Measurements from ENCODE around the gene PLD3.

Gene PLD3

GRCh38 chr19:40337107-40337506, 11.4 kb upstream of the PLD3 start:
- Histone ChIP-seq H3K4me1 (ENCODE audit: insufficient read depth, low read length, poor library complexity, severe bottlenecking) (no peaks in the 10 kb centered on the region), H3K36me3 (ENCODE audit: insufficient read depth, low read length) (peaks cover 29% of the 10 kb centered on the region; the same call in 1 of the 2 replicates), H3F3A (ENCODE audit: low read depth) (no peaks in the 10 kb centered on the region), H3K4me3 (ENCODE audit: low read length, poor library complexity, severe bottlenecking) (no peak overlapping the region), H3K9me2 (replicated peaks; ENCODE audit: low read depth, low read length) (no peaks in the 10 kb centered on the region), H3K9me3 (ENCODE audit: insufficient read depth, low read depth, low read length) (no peaks in the 10 kb centered on the region), H4K20me1 (ENCODE audit: insufficient read depth, low read length, poor library complexity, severe bottlenecking) (peaks cover 3% of the 10 kb centered on the region), H3K9ac (ENCODE audit: low read depth, low read length, poor library complexity, severe bottlenecking) (no peak overlapping the region), H2AFZ (ENCODE audit: low read length) (no peak overlapping the region), H3K27me3 (ENCODE audit: insufficient read depth, low read length, poor library complexity, severe bottlenecking) (no peaks in the 10 kb centered on the region), H3K79me2 (ENCODE audit: insufficient read depth, low read length) (peaks cover 6% of the 10 kb centered on the region; the same call in 1 of the 2 replicates), H3K4me2 (ENCODE audit: low read depth, low read length, poor library complexity, severe bottlenecking) (no peak overlapping the region)
- TF ChIP-seq EZH2phosphoT487 (IDR thresholded peaks at IDR 0.05; ENCODE audit: borderline replicate concordance), result no peak
- no peak for TF ChIP-seq CTCF (conservative IDR thresholded peaks at IDR 0.05; ENCODE audit: low read length)

DNA sequence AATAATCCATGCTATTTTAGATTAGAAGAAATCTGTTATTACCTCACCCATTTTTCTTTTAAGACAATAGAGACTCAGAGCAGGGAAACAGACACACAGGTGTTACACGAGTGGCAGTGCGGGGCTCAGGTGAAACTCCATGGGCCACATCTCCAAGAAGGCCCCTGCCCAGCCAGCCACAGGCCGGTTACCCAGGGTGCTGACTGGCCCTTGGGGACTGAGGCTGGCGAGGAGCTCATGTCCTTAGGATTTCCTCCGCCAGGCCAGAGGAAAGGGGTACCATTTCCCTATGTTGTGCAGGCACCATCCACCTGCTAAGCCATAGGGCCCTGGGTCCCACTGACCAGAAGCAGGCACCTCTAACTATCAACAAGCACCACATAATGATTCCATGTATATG, 10.9 kb upstream of the PLD3 start:
- H3K27me3 ChIP-seq (ENCODE audit: insufficient read depth, low read length, poor library complexity, severe bottlenecking), result no peaks in the 10 kb centered on the region
- H4K20me1 ChIP-seq (ENCODE audit: insufficient read depth, low read length, poor library complexity, severe bottlenecking), result peaks cover 3% of the 10 kb centered on the region
- no peak overlapping the region for H3K4me2 ChIP-seq (ENCODE audit: low read depth, low read length, poor library complexity, severe bottlenecking)
- H3K4me3 ChIP-seq (ENCODE audit: low read length, poor library complexity, severe bottlenecking), result no peak overlapping the region
- no peaks in the 10 kb centered on the region for H3K9me2 ChIP-seq (replicated peaks; ENCODE audit: low read depth, low read length)
- peaks cover 26% of the 10 kb centered on the region; the same call in 1 of the 2 replicates for H3K36me3 ChIP-seq (ENCODE audit: insufficient read depth, low read length)
- no peak overlapping the region for H3K9ac ChIP-seq (ENCODE audit: low read depth, low read length, poor library complexity, severe bottlenecking)
- peaks cover 10% of the 10 kb centered on the region; the same call in 1 of the 2 replicates for H3K79me2 ChIP-seq (ENCODE audit: insufficient read depth, low read length)
- no peak for TF ChIP-seq EZH2phosphoT487 (IDR thresholded peaks at IDR 0.05; ENCODE audit: borderline replicate concordance)
- no peak for TF ChIP-seq CTCF (conservative IDR thresholded peaks at IDR 0.05; ENCODE audit: low read length)
- no peaks in the 10 kb centered on the region for H3F3A ChIP-seq (ENCODE audit: low read depth)
- no peaks in the 10 kb centered on the region for H3K9me3 ChIP-seq (ENCODE audit: insufficient read depth, low read depth, low read length)
- no peak overlapping the region for H2AFZ ChIP-seq (ENCODE audit: low read length)
- H3K4me1 ChIP-seq (ENCODE audit: insufficient read depth, low read length, poor library complexity, severe bottlenecking), result peaks cover 3% of the 10 kb centered on the region

- H3K9me3 ChIP-seq (ENCODE audit: insufficient read depth, low read depth, low read length), result no peaks in the 10 kb centered on the region
Observed at GRCh38 chr19:40339018-40339728, 9.3 kb upstream of the PLD3 start.

More at GRCh38 chr19:40339018-40339728, 9.3 kb upstream of the PLD3 start:
- Histone ChIP-seq H3K4me1 (ENCODE audit: insufficient read depth, low read length, poor library complexity, severe bottlenecking) (peaks cover 3% of the 10 kb centered on the region), H4K20me1 (ENCODE audit: insufficient read depth, low read length, poor library complexity, severe bottlenecking) (peaks cover 3% of the 10 kb centered on the region), H3K4me2 (ENCODE audit: low read depth, low read length, poor library complexity, severe bottlenecking) (no peak overlapping the region), H2AFZ (ENCODE audit: low read length) (no peak overlapping the region), H3K9ac (ENCODE audit: low read depth, low read length, poor library complexity, severe bottlenecking) (no peak overlapping the region), H3K27me3 (ENCODE audit: insufficient read depth, low read length, poor library complexity, severe bottlenecking) (no peaks in the 10 kb centered on the region), H3F3A (ENCODE audit: low read depth) (no peaks in the 10 kb centered on the region), H3K9me2 (replicated peaks; ENCODE audit: low read depth, low read length) (no peaks in the 10 kb centered on the region), H3K4me3 (ENCODE audit: low read length, poor library complexity, severe bottlenecking) (no peak overlapping the region), H3K36me3 (ENCODE audit: insufficient read depth, low read length) (peaks cover 14% of the 10 kb centered on the region; the same call in 1 of the 2 replicates), H3K79me2 (ENCODE audit: insufficient read depth, low read length) (peaks cover 10% of the 10 kb centered on the region; the same call in 1 of the 2 replicates)
- TF ChIP-seq EZH2phosphoT487 (IDR thresholded peaks at IDR 0.05; ENCODE audit: borderline replicate concordance), result no peak
- TF ChIP-seq CTCF (conservative IDR thresholded peaks at IDR 0.05; ENCODE audit: low read length), result no peak

Measured in Loucy (cell line).